GM21529 (cell line): Measurements from ENCODE around the gene IPO13.

ENCODE experiments used
- ATAC-seq: cut with Tn5 transposase; IDR thresholded peaks from one replicate; pipeline ENCODE4 v1.9.1; 2021; ENCODE audit not compliant: unreplicated experiment

Gene IPO13

DNA sequence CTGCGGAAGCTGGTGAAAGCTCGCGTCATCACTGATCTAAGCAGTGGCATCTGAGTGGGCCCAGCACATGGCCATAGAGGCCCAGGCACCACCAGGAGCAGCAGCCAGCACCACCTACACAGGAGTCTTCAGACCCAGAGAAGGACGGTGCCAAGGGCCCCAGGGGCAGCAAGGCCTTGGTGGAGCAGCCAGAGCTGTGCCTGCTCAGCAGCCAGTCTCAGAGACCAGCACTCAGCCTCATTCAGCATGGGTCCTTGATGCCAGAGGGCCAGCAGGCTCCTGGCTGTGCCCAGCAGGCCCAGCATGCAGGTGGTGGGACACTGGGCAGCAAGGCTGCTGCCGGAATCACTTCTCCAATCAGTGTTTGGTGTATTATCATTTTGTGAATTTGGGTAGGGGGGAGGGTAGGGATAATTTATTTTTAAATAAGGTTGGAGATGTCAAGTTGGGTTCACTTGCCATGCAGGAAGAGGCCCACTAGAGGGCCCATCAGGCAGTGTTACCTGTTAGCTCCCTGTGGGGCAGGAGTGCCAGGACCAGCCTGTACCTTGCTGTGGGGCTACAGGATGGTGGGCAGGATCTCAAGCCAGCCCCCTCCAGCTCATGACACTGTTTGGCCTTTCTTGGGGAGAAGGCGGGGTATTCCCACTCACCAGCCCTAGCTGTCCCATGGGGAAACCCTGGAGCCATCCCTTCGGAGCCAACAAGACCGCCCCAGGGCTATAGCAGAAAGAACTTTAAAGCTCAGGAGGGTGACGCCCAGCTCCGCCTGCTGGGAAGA is 16.4 kb upstream of the IPO13 start:
- no peak for ATAC-seq

DNA sequence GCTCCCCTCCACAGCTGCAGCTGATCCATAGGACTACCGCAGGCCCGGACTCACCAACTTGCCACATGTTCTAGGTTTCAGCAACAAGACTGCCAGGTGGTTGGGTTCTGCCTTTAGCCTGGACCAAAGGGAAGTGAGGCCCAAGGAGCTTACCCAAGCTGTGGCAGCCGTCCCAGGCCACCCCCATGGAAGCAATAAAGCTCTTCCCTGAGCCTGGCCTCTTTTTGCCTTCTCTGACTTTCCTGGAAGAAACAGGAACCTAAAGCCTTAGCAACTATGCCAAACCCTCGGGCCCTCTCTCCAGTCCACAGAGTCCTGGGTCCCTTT is 15.8 kb upstream of the IPO13 start:
- ATAC-seq: no peak

GRCh38 chr1:43931711-43932660 is 14.8 kb upstream of the IPO13 start:
- no peak for ATAC-seq

GRCh38 chr1:43932786-43933385 is 13.9 kb upstream of the IPO13 start:
- no peak for ATAC-seq

DNA sequence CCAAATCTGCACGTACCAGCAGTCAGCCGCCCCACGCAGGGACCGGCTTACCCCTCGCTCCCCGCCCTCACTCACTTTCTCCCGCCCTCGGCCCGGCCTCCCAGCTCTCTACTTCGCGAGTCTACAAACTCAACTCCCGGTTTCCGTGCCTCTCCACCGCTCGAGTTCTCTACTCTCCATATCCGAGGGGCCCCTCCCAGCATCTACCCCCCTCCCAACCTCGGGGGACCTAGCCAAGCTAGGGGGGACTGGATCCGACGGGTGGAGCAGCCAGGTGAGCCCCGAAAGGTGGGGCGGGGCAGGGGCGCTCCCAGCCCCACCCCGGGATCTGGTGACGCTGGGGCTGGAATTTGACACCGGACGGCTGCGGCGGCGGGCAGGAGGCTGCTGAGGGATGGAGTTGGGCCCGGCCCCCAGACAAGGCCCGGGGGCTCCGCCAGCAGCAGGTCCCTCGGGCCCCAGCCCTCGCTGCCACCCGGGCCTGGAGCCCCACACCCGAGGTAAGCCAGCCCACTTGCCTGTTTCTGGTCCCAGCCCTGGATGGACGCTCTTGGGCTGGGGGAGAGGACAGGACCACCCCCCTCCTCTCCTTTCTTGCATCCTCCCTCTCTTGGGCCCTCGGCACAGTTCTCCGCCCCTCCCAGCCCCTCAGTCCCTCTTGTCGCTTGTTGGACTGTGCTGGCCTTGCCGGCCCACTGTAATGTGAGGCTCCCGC is 13.2 kb upstream of the IPO13 start, which contains the start of gene ARTN:
Gene ARTN (plus strand): TSS at position 416 of the 715 bp plus-strand sequence. CDS start 1,856 bp downstream, outside the sequence.
- no peak for ATAC-seq

DNA sequence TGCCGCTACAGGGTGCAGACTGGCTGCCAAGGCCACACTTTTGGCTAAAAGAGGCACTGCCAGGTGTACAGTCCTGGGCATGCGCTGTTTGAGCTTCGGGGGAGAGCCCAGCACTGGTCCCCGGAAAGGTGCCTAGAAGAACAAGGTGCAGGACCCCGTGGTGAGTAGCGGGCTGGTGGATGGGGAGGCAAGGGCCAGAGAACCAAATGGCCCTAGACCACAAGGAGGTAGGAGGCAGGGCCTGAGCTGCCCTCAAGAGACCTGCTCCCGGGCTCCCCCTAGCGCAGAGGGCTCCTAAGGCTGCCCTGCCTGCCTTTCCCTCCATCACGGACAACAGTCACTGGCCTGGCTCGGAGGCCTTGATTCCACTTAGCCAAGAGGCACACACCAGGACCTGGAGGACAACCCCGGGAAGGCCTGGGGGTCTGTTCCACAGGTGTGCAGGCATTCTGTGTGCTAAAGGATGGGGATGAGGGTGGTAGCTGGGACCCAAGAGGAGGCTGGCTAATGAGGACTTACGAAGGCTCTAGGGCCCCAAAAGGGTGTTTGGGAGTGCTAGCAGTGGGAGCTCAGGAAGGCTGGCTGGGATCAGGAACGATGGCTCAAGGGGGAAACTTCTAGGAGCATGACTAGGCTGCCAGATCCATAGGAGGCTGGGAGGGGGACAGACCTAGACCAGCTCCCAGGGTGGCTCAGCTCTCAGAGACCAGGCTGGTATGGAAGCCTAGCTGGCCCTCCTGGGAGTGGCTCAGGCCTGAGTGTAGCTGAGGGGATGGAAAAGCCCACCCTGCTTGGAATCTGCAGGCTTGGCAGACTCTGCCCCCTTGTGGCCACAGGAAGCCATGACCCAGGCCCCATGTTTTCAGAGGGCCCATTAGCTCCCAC is 12.4 kb upstream of the IPO13 start:
- no peak for ATAC-seq

DNA sequence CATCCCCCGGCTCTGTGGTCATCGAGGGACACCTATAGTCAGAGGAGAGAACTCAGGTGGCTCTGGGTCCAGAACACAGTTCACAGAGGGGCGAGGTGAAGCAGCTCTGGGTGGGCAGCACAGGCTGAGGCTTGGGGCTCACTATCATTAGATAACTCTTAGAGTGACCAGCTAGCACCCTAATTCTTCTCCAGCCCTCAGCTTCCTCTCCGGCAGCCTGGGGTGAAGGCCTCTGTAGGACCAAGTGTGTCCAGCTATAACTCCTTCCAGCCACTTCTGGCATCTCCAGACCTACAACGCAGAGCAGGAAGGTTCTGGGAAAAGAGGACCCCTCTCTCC is 11.8 kb upstream of the IPO13 start:
- no peak for ATAC-seq

DNA sequence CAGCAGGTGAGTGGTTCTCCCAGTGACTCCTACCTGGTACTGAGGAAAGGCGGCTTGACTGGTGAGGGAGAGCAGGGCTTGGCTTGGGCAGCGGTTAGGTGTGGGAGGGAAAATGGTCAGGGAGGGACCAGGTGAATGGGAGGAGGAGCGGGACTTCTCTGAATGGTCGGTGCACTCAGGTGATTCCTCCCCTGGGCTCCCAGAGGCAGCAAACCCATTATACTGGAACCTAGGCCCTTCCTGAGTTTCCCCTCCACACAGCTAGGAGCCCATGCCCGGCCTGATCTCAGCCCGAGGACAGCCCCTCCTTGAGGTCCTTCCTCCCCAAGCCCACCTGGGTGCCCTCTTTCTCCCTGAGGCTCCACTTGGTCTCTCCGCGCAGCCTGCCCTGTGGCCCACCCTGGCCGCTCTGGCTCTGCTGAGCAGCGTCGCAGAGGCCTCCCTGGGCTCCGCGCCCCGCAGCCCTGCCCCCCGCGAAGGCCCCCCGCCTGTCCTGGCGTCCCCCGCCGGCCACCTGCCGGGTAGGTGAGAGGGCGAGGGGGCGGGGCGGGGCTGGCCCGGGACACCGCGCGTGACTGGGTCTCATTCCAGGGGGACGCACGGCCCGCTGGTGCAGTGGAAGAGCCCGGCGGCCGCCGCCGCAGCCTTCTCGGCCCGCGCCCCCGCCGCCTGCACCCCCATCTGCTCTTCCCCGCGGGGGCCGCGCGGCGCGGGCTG is 10.9 kb upstream of the IPO13 start:
- no peak for ATAC-seq

DNA sequence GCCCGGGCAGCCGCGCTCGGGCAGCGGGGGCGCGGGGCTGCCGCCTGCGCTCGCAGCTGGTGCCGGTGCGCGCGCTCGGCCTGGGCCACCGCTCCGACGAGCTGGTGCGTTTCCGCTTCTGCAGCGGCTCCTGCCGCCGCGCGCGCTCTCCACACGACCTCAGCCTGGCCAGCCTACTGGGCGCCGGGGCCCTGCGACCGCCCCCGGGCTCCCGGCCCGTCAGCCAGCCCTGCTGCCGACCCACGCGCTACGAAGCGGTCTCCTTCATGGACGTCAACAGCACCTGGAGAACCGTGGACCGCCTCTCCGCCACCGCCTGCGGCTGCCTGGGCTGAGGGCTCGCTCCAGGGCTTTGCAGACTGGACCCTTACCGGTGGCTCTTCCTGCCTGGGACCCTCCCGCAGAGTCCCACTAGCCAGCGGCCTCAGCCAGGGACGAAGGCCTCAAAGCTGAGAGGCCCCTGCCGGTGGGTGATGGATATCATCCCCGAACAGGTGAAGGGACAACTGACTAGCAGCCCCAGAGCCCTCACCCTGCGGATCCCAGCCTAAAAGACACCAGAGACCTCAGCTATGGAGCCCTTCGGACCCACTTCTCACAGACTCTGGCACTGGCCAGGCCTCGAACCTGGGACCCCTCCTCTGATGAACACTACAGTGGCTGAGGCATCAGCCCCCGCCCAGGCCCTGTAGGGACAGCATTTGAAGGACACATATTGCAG is 10.2 kb upstream of the IPO13 start:
- ATAC-seq: no peak

- ATAC-seq: no peak
These were observed 9.4 kb upstream of the IPO13 start for GRCh38 chr1:43937179-43937865.

GRCh38 chr1:43938383-43938782 is 8.4 kb upstream of the IPO13 start:
- no peak for ATAC-seq

GRCh38 chr1:43938892-43939587 is 7.7 kb upstream of the IPO13 start:
- no peak for ATAC-seq

- no peak for ATAC-seq
These were observed 4.3 kb upstream of the IPO13 start for GRCh38 chr1:43942411-43942810.

- ATAC-seq: no peak
These were observed 1.9 kb upstream of the IPO13 start for GRCh38 chr1:43944860-43945259.

- ATAC-seq: no peak
These were observed 995 bp upstream of the IPO13 start for GRCh38 chr1:43945674-43946235.

DNA sequence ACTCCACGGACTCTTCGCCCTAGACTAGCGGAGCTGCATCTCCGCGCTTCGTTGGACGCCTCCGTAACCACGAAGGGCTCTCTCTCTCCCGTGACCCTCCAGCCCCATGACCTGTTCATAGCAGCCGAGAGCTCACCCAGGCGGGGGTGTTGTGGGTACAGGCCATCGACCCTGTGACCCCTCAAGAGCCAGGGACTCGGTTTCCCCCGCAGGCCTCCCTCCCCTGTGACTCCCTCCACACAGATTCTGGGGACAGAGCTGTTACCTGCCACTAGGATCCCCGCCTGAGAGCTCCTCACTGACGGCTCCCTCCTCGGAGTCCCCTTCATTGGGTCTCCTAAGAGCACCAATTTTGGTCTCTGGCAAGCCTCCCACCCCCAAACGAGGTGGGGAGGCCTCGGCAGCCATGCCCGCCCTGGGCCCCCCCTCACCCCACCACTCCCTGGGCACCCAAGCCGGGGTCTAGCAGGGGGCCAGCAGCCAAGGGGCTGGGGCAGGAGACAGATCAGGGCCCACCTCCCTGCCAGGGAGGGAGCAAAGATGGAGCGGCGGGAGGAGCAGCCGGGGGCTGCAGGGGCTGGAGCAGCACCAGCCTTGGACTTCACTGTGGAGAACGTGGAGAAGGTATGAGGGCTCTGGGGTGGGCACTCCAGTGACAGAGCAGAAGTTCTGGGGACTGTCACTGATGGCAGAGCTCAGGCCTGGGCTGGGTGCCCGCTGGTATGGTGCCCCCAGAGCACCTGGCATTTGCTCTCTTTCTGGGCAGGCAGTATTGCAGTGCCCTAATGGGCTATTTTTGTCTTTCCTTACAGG is 517 bp downstream of the IPO13 start:
- ATAC-seq: no peak
